B cell (primary cell): Measurements from ENCODE around the gene HCFC1.

Source experiments
- EZH2 ChIP-seq: IDR thresholded peaks from 2 replicates; pipeline ENCODE4 v1.6.1; 2012; ENCODE audit warnings: borderline replicate concordance, low read depth, mild to moderate bottlenecking, moderate library complexity, low read length; ENCODE audit not compliant: insufficient read depth, poor library complexity, severe bottlenecking
- TF ChIP-seq, protein P1 (sequence below): fragments of 200-600 bp; IDR thresholded peaks from one replicate; pipeline ENCODE4 v1.8.0; 2022; ENCODE audit warnings: antibody characterized with exemption, mild to moderate bottlenecking

DNA sequence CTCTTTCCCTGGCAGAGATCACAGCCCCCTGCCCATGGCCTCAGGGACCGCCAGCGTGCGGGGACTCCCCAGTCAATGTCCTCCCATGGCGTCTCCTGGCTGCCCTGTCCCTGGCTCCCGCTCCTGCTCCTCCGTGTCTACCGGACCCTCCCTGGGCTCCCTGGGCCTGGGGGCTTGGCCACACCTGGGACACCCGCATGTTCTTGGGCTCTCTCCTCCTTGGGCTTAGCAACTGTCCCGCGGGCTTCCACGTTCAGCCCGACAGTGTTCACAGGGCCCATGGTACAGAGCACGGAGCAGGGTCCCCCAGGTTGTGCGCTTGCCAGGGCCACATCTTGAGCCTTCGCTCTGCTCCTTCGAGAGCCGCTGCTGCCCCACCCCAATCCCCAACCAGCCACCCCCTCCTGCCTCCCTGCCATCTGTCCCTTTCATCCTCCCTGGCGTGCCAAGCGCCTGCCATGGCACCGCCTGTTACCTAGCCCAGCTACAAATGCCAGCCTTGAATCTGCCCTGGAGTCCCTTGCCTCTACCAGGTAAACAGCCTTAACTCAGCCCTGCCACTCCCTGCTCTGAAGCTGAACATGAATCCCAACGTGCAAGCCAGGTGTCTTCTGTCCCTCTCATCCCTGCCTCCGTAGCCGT lies 63.3 kb downstream of the HCFC1 start:
- TF ChIP-seq, protein P1, sequence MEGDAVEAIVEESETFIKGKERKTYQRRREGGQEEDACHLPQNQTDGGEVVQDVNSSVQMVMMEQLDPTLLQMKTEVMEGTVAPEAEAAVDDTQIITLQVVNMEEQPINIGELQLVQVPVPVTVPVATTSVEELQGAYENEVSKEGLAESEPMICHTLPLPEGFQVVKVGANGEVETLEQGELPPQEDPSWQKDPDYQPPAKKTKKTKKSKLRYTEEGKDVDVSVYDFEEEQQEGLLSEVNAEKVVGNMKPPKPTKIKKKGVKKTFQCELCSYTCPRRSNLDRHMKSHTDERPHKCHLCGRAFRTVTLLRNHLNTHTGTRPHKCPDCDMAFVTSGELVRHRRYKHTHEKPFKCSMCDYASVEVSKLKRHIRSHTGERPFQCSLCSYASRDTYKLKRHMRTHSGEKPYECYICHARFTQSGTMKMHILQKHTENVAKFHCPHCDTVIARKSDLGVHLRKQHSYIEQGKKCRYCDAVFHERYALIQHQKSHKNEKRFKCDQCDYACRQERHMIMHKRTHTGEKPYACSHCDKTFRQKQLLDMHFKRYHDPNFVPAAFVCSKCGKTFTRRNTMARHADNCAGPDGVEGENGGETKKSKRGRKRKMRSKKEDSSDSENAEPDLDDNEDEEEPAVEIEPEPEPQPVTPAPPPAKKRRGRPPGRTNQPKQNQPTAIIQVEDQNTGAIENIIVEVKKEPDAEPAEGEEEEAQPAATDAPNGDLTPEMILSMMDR: no peak
- no peak for TF ChIP-seq EZH2
